ENCODE data around the gene DOP1A.

- TF ChIP-seq, protein P1, sequence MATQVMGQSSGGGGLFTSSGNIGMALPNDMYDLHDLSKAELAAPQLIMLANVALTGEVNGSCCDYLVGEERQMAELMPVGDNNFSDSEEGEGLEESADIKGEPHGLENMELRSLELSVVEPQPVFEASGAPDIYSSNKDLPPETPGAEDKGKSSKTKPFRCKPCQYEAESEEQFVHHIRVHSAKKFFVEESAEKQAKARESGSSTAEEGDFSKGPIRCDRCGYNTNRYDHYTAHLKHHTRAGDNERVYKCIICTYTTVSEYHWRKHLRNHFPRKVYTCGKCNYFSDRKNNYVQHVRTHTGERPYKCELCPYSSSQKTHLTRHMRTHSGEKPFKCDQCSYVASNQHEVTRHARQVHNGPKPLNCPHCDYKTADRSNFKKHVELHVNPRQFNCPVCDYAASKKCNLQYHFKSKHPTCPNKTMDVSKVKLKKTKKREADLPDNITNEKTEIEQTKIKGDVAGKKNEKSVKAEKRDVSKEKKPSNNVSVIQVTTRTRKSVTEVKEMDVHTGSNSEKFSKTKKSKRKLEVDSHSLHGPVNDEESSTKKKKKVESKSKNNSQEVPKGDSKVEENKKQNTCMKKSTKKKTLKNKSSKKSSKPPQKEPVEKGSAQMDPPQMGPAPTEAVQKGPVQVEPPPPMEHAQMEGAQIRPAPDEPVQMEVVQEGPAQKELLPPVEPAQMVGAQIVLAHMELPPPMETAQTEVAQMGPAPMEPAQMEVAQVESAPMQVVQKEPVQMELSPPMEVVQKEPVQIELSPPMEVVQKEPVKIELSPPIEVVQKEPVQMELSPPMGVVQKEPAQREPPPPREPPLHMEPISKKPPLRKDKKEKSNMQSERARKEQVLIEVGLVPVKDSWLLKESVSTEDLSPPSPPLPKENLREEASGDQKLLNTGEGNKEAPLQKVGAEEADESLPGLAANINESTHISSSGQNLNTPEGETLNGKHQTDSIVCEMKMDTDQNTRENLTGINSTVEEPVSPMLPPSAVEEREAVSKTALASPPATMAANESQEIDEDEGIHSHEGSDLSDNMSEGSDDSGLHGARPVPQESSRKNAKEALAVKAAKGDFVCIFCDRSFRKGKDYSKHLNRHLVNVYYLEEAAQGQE (IDR thresholded peaks at IDR 0.05; ENCODE audit: insufficient read depth in 1 of 2, low read depth in 2 of 2, low read length in 2 of 2): 0 out of 4 replicates have a peak, but pooled peaks of 1 of the 2 experiments have one; percentile 16
- no peak for TF ChIP-seq TAF1 (IDR thresholded peaks at IDR 0.05; ENCODE audit: borderline replicate concordance, insufficient read depth, low read length)
- TF ChIP-seq POLR2AphosphoS5 (IDR thresholded peaks at IDR 0.05; ENCODE audit: low read depth, low read length): no peak
- no peak for TF ChIP-seq SIN3A (IDR thresholded peaks at IDR 0.05; ENCODE audit: borderline replicate concordance, insufficient read depth, low read length)
These were observed 9.7 kb upstream of the DOP1A start for GRCh38 chr6:83057705-83058321.
